ENCODE measurements around the gene IFT122.

- TF ChIP-seq CTCF (IDR thresholded peaks at IDR 0.05) (no peak), POLR2A (IDR thresholded peaks at IDR 0.05; ENCODE audit: low read length) (no peak), RFX5 (IDR thresholded peaks at IDR 0.05) (no peak), JUNB (IDR thresholded peaks at IDR 0.05) (no peak), ZFP36 (IDR thresholded peaks at IDR 0.05; ENCODE audit: borderline replicate concordance, partially characterized antibody) (no peak), SMC3 (IDR thresholded peaks at IDR 0.05) (no peak), HEYL (CRISPR knock-in tag; IDR thresholded peaks at IDR 0.05) (no peak), EP300 (IDR thresholded peaks at IDR 0.05) (no peak)
These were observed 119.6 kb downstream of the IFT122 start for GRCh38 chr3:129559565-129560079.
